SU-DHL-6 (cell line): Measurements from ENCODE around the gene ITPR1.
A peak's percentile ranks its signal among the peaks of the same experiment; 100 is the strongest.

Experiments used
- H2AFZ ChIP-seq: fragments of 200-600 bp; sonication (generic); 2 replicates; pipeline ENCODE4 v1.6.1; 2014; ENCODE audit warnings: low read depth, mild to moderate bottlenecking, moderate library complexity, mixed read lengths, antibody characterized with exemption, low read length; ENCODE audit not compliant: severe bottlenecking
- H3F3A ChIP-seq: fragments of 200-600 bp; shearing (Covaris generic); 2 replicates; pipeline ENCODE4 v1.6.0; 2016; ENCODE audit warnings: antibody characterized with exemption, mild to moderate bottlenecking; ENCODE audit not compliant: insufficient read depth
- H3K27ac ChIP-seq: fragments of 200-600 bp; sonication (generic); 2 replicates; pipeline ENCODE4 v1.5.1; 2016; ENCODE audit warnings: low read depth, mild to moderate bottlenecking, low read length, moderate library complexity, mixed read lengths
- H3K27me3 ChIP-seq: fragments of 200-600 bp; sonication (generic), shearing (Covaris generic); 2 replicates; pipeline ENCODE4 v1.6.0; 2014; ENCODE audit warnings: mild to moderate bottlenecking, low read length
- H3K36me3 ChIP-seq: fragments of 200-600 bp; sonication (generic); 2 replicates; pipeline ENCODE4 v1.6.1; 2014; ENCODE audit warnings: mild to moderate bottlenecking, low read length, mixed read lengths
- H3K4me2 ChIP-seq: fragments of 300-600, 200-600 bp; shearing (Covaris generic), sonication (generic); 2 replicates; pipeline ENCODE4 v1.6.0; 2014; ENCODE audit warnings: low read length, low read depth, mild to moderate bottlenecking; ENCODE audit not compliant: poor library complexity, severe bottlenecking
- H3K4me3 ChIP-seq: fragments of 200-600 bp; sonication (generic); 2 replicates; pipeline ENCODE4 v1.5.1; 2014; ENCODE audit warnings: antibody characterized with exemption, low read length, mild to moderate bottlenecking, mixed read lengths; ENCODE audit not compliant: insufficient read depth, poor library complexity, severe bottlenecking
- H3K79me2 ChIP-seq: fragments of 200-600 bp; sonication (generic); 2 replicates; pipeline ENCODE4 v1.6.1; 2014; ENCODE audit warnings: mild to moderate bottlenecking, low read length, moderate library complexity; ENCODE audit not compliant: insufficient read depth
- H3K9ac ChIP-seq: fragments of 200-600 bp; sonication (generic); 2 replicates; pipeline ENCODE4 v1.7.0; 2014; ENCODE audit warnings: mild to moderate bottlenecking, low read length
- H3K9me2 ChIP-seq: fragments of 200-600 bp; sonication (generic); replicated peaks from 2 replicates; pipeline ENCODE4 v1.6.1; 2014; ENCODE audit warnings: low read length; ENCODE audit not compliant: insufficient read depth
- H3K9me3 ChIP-seq: fragments of 200-600 bp; sonication (generic); 2 replicates; pipeline ENCODE4 v1.6.1; 2014; ENCODE audit warnings: low read length, mixed read lengths; ENCODE audit not compliant: insufficient read depth
- H4K20me1 ChIP-seq: fragments of 200-600 bp; sonication (generic); 2 replicates; pipeline ENCODE4 v1.6.1; 2014; ENCODE audit warnings: low read depth, mild to moderate bottlenecking, antibody characterized with exemption, low read length, moderate library complexity, mixed read lengths
- CTCF ChIP-seq: fragments of 200-600 bp; sonication (generic); IDR thresholded peaks from one replicate; pipeline ENCODE4 v1.5.1; 2017; ENCODE audit warnings: antibody characterized with exemption, mild to moderate bottlenecking, low read length, moderate library complexity; ENCODE audit not compliant: insufficient read depth, poor library complexity, severe bottlenecking
- EZH2phosphoT487 ChIP-seq: fragments of 200-600 bp; sonication (generic), shearing (Covaris generic); conservative IDR thresholded peaks from 2 replicates; pipeline ENCODE4 v1.6.1; 2018; ENCODE audit warnings: mild to moderate bottlenecking, antibody characterized with exemption, low read length, moderate library complexity, mixed read lengths

ITPR1 gene

GRCh38 chr3:4464576-4464975, 28.6 kb upstream of the ITPR1 start:
- Histone ChIP-seq H3K27me3 (no peaks in the 10 kb centered on the region), H3F3A (no peaks in the 10 kb centered on the region), H3K9me3 (no peaks in the 10 kb centered on the region), H3K36me3 (no peaks in the 10 kb centered on the region), H2AFZ (no peak overlapping the region), H3K9me2 (no peaks in the 10 kb centered on the region), H3K9ac (no peak overlapping the region), H3K27ac (no peak overlapping the region), H4K20me1 (no peaks in the 10 kb centered on the region), H3K4me2 (no peak overlapping the region), H3K4me3 (no peak overlapping the region), H3K79me2 (peaks cover 4% of the 10 kb centered on the region; the same call in 1 of the 2 replicates)
- TF ChIP-seq CTCF (no peak), EZH2phosphoT487 (no peak)

- Histone ChIP-seq H3K4me2 (peak within 1 kb of the TSS; percentile 95), H3K27ac (no peak within 1 kb of the TSS), H3K27me3 (no peaks in the 10 kb centered on the region), H3F3A (no peaks in the 10 kb centered on the region), H3K9me3 (no peaks in the 10 kb centered on the region), H2AFZ (peak within 1 kb of the TSS; percentile 99), H3K4me3 (peak within 1 kb of the TSS; percentile 93), H3K9ac (peak within 1 kb of the TSS; percentile 77), H4K20me1 (no peaks in the 10 kb centered on the region), H3K9me2 (no peaks in the 10 kb centered on the region), H3K36me3 (no peaks in the 10 kb centered on the region), H3K79me2 (peaks cover 4% of the 10 kb centered on the region; the same call in 1 of the 2 replicates)
- TF ChIP-seq EZH2phosphoT487 (no peak), CTCF (no peak)
Measured at GRCh38 chr3:4466741-4467521, 26.2 kb upstream of the ITPR1 start, which contains the start of gene SUMF1. Gene SUMF1 (minus strand): TSS chr3:4467269. CDS start chr3:4467245, 24 bp downstream.

- peaks cover 4% of the 10 kb centered on the region; the same call in 1 of the 2 replicates for H3K79me2 ChIP-seq
- H3K9me2 ChIP-seq, result no peaks in the 10 kb centered on the region
- peak overlapping the region; percentile 77 for H3K9ac ChIP-seq
- TF ChIP-seq CTCF, result no peak
- TF ChIP-seq EZH2phosphoT487, result no peak
- H3K27ac ChIP-seq, result no peak overlapping the region
- H3F3A ChIP-seq, result no peaks in the 10 kb centered on the region
- no peaks in the 10 kb centered on the region for H3K36me3 ChIP-seq
- no peaks in the 10 kb centered on the region for H3K27me3 ChIP-seq
- peak overlapping the region; percentile 95 for H3K4me2 ChIP-seq
- no peaks in the 10 kb centered on the region for H4K20me1 ChIP-seq
- peak overlapping the region; percentile 93 for H3K4me3 ChIP-seq
- H2AFZ ChIP-seq, result peak overlapping the region; percentile 99
- H3K9me3 ChIP-seq, result no peaks in the 10 kb centered on the region
Measured at GRCh38 chr3:4467522-4467867, 25.7 kb upstream of the ITPR1 start.
